GM12872 (cell line): Measurements from ENCODE around the gene ADAMTS6.

Experiments
- TF ChIP-seq, protein P1 (sequence below): IDR thresholded peaks from 3 replicates; pipeline ENCODE4 v1.5.1; 2011; ENCODE audit warnings: low read depth, mild to moderate bottlenecking, low read length, moderate library complexity; ENCODE audit not compliant: insufficient read depth

The ADAMTS6 gene

DNA sequence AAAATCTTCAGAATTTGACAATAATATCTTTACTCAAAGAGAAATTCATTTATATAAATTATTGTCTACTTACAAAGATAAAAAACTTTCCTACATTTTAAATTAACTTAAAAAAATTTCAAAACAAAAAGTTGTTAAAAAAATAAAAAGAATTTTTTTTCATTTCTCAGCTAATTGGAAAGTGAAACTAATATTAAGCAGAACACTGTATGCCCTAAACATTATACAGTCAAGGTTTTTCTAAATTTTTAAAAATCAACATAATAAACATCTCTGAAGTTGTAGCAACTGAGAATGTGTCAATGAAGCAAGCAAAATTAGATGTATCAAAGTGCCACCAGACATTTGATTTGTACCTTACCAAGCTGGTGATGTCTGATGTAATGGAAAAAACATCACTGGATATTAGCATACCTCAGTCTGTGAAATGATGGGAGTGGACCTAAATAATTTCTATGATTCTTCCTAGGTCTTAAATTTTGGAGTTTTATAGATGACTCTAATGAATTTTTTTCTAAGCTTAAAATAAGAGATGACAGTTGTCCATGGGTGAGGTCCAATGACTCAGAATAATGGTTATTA is 290.1 kb downstream of the ADAMTS6 start:
- TF ChIP-seq, protein P1, sequence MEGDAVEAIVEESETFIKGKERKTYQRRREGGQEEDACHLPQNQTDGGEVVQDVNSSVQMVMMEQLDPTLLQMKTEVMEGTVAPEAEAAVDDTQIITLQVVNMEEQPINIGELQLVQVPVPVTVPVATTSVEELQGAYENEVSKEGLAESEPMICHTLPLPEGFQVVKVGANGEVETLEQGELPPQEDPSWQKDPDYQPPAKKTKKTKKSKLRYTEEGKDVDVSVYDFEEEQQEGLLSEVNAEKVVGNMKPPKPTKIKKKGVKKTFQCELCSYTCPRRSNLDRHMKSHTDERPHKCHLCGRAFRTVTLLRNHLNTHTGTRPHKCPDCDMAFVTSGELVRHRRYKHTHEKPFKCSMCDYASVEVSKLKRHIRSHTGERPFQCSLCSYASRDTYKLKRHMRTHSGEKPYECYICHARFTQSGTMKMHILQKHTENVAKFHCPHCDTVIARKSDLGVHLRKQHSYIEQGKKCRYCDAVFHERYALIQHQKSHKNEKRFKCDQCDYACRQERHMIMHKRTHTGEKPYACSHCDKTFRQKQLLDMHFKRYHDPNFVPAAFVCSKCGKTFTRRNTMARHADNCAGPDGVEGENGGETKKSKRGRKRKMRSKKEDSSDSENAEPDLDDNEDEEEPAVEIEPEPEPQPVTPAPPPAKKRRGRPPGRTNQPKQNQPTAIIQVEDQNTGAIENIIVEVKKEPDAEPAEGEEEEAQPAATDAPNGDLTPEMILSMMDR = no peak

DNA sequence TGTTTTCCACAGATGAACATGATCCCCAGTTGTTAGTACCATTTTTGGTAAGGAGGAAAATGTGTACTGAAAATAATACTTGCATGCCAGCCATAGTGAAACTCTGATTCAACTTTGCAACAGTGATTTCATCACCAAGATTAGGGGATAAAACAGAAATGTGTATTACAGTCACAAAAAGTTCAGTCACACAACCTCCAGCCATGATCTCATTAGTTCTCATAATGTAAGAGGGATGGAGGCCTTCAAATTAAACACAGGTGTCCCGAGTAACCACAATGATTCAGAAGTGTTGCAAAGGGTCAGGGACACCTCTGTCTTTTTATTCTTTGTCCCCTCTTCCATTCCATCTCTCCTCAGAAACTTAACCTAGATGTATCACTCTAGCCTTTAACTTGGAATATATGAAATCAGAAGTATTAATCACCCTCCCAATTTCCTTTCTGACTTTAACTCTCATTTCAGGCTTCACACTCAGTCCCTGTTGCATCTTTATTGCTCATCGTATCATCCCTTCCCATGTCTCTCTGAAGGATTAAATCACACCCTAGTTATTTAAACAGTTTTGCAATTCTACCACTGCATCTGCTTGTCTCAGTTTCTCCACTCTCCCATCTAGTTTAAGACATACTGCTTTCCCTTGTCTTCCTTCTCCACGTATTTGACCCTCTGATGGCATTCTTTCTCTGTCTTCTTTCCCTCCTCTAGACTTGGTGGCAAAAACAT is 291.2 kb downstream of the ADAMTS6 start:
- TF ChIP-seq, protein P1 = no peak

DNA sequence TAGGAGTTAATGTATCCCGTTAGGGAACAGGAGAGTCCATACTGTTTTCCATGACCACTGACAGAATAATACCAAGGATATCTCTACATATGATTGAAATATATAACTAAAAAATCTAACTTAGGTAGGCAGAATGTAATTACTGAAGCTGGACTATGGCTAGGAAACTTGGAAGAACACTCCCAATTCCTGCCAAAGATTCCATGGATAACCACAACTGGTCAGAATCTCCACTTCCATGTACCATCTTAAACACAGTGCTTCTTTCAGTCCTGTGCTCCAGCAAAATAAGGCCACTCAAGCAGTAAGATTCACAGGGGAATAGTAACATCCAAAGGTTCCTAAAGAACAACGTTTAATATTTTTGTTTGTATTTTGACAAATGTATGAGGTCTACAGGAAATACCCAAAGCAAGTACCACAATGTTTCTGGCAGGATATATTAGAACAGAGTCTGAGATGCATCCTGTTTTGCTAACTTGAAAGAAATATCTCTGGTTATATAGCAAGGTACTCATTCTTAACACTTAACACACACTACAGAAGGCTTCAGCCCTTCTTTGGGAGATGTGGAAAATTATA is 295.0 kb downstream of the ADAMTS6 start:
- TF ChIP-seq, protein P1 = no peak

DNA sequence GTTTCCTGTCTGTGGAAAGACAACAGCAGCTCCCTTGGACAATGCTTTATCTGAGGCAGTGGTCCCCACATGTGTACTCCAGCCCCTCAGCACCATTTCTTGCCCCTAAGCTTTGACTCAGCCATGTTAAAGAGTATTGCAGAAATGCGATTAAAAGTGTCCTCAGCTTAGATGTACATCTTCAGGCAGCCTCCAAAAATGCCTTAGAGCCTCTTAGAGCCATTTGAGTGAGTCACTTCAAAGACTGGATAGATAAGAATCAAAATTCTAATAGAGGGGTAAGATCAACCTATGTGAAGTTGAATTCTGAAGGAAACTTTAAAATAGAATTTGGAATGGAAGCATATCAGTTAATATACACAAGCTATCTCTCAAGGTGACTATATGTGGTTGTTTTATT is 296.3 kb downstream of the ADAMTS6 start:
- TF ChIP-seq, protein P1 = no peak

DNA sequence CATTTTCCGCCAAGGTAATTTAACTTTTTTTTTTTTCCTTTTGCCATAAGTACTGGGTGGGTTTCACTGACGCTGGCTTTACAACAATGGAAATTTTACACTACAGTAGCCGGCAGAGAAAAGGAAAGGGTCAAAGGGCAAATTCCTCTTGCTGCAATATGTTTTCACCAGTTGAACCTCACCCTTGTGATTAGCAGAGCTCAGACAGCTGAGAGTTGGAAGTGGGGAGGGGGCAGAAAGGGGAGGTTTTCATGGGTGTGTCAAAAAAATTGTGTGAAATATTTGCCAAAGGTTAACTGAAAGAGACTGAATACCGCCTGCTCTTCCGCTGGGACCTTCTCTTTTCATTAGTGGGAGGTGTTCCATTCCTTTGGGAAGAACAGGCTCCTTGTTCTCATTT is 296.9 kb downstream of the ADAMTS6 start:
- TF ChIP-seq, protein P1 = no peak

DNA sequence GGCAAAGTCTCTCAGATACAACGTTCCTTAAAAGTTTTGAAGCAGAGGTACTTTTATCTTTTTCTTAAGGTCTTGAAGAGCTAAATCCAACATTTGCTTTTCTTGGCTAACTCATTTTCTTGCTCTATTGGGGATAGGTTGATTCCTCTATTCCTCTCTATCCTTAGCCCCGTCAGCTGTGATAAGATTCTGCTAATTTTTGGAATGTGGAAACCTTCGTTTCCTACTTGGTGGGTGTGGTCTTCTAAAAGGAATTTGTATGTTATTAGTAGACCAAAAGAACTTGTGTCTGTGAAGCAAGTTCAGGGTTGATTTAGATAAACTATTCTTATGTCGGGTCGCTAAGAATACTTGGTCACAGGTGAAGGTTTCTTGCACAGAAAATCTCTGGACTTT is 308.6 kb downstream of the ADAMTS6 start:
- TF ChIP-seq, protein P1 = no peak

DNA sequence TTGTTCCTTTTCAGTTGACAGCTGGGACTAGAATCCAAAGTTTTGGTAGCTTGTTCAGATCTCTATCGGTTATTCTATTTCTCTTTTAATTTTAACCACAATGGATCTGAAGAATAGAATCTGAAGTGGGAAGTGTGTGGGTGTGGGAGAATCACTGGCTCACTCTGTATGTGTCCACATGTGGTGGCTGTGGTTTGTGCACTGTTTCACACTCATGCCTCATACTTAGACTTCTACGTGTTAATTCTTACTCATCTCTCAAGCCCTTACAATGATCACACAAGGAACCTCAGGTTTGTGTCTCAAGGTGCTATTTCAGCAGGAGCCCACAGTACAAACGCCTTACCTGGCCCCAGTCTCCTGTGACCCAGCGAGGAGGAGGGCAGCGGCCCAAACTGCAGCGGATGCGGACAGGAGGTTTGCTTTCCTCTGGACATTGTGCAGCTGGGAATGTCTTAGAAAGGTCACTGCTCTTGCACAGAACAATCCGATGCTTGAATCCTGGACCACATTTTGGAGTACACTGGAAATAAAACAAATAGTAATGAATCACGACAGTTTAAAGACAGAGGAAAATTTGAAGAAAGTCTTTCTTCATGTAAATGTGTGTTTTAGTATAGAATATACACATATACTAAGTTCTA is 309.1 kb downstream of the ADAMTS6 start:
- TF ChIP-seq, protein P1 = no peak
